GM20000 (cell line): ENCODE measurements around the gene RPS6KA2.

Source experiments
- DNase-seq: peaks from one replicate; pipeline ENCODE4 v3.0.0; 2012; ENCODE audit warnings: low spot score
- CTCF ChIP-seq: IDR thresholded peaks from 2 replicates; pipeline ENCODE4 v1.5.1; 2012; ENCODE audit warnings: mild to moderate bottlenecking, control low read depth; ENCODE audit errors: extremely low read depth, missing control alignments

Gene RPS6KA2

GRCh38 chr6:166627875-166628801, 1.1 kb upstream of the RPS6KA2 start:
- DNase-seq, result peak; percentile 66
- TF ChIP-seq CTCF, result no peak

- DNase-seq, result no peak
Measured at GRCh38 chr6:166626177-166627032, 646 bp downstream of the RPS6KA2 start.

GRCh38 chr6:166625356-166625755, 1.7 kb downstream of the RPS6KA2 start:
- DNase-seq, result no peak
- no peak for TF ChIP-seq CTCF

More at GRCh38 chr6:166626177-166627032, 646 bp downstream of the RPS6KA2 start:
- TF ChIP-seq CTCF, result no peak

- no peak for DNase-seq
- no peak for TF ChIP-seq CTCF
Measured at GRCh38 chr6:166624275-166624674, 2.8 kb downstream of the RPS6KA2 start.

- no peak for TF ChIP-seq CTCF
- DNase-seq, result no peak
Measured at GRCh38 chr6:166623318-166623717, 3.7 kb downstream of the RPS6KA2 start.

- DNase-seq, result no peak
- no peak for TF ChIP-seq CTCF
Measured at GRCh38 chr6:166621114-166621540, 5.9 kb downstream of the RPS6KA2 start.
